Measurements from ENCODE around the gene WDR59. TPM values are rescaled to one million over a fixed set of nuclear protein-coding genes. Genes with fewer than 3 reads are reported as not detected.

Gene WDR59
- total and polyA plus RNA-seq, 5 experiments from 2014 or later = 6.9 to 130 (median 12.9) TPM

GRCh38 chr16:74942977-74943918 lies 41.7 kb downstream of the WDR59 start:
- Mint-ChIP-seq H3K4me1 (peaks cover 0 to 2% (median 0%) of the 10 kb centered on the region in 4 donors), H3K9me3 (no peaks in the 10 kb centered on the region), H3K27me3 (no peaks in the 10 kb centered on the region), H3K4me3 (no peak overlapping the region), H3K27ac (peak overlapping the region in 2 of 10 donors; percentile 14 to 70), H3K36me3 (peaks cover 4 to 87% (median 48%) of the 10 kb centered on the region in 3 donors)
- DNase-seq (no peak), ATAC-seq (no peak)
- POLR2A ChIA-PET = no interaction called here

- peak overlapping the region in 1 of 10 donors; percentile 70 for H3K27ac Mint-ChIP-seq
- ATAC-seq (no peak), DNase-seq (no peak)
- H3K36me3 Mint-ChIP-seq = peaks cover 4 to 87% (median 50%) of the 10 kb centered on the region in 3 donors
- no peak overlapping the region for H3K4me3 Mint-ChIP-seq
- no peaks in the 10 kb centered on the region for H3K9me3 Mint-ChIP-seq
- H3K4me1 Mint-ChIP-seq = no peaks in the 10 kb centered on the region
- POLR2A ChIA-PET = no interaction called here
- no peaks in the 10 kb centered on the region for H3K27me3 Mint-ChIP-seq
Measured at GRCh38 chr16:74942566-74942965, 42.4 kb downstream of the WDR59 start.

GRCh38 chr16:74939688-74940087 lies 45.2 kb downstream of the WDR59 start:
- Mint-ChIP-seq H3K9me3 (no peaks in the 10 kb centered on the region), H3K4me1 (peaks cover 0 to 1% (median 0%) of the 10 kb centered on the region in 4 donors), H3K4me3 (no peak overlapping the region), H3K27me3 (no peaks in the 10 kb centered on the region), H3K36me3 (peaks cover 4 to 85% (median 45%) of the 10 kb centered on the region in 3 donors), H3K27ac (peak overlapping the region in 1 of 10 donors; percentile 8)
- POLR2A ChIA-PET = no interaction called here
- DNase-seq = no peak
- ATAC-seq = no peak

- Mint-ChIP-seq H3K4me3 (no peak overlapping the region), H3K36me3 (peaks cover 0 to 84% (median 30%) of the 10 kb centered on the region in 3 donors), H3K9me3 (no peaks in the 10 kb centered on the region), H3K27ac (no peak overlapping the region), H3K4me1 (peaks cover 0 to 4% (median under 1%) of the 10 kb centered on the region in 4 donors), H3K27me3 (no peaks in the 10 kb centered on the region)
- DNase-seq (no peak), ATAC-seq (no peak)
- POLR2A ChIA-PET = no interaction called here
Measured at GRCh38 chr16:74936902-74937560, 47.9 kb downstream of the WDR59 start.

- ATAC-seq = no peak
- H3K36me3 Mint-ChIP-seq = peaks cover 7 to 84% (median 14%) of the 10 kb centered on the region in 3 donors
- H3K27ac Mint-ChIP-seq = no peak overlapping the region
- no peaks in the 10 kb centered on the region for H3K9me3 Mint-ChIP-seq
- H3K27me3 Mint-ChIP-seq = no peaks in the 10 kb centered on the region
- H3K4me3 Mint-ChIP-seq = no peak overlapping the region
- DNase-seq = no peak
- POLR2A ChIA-PET = no interaction called here
- peaks cover 0 to 4% (median 0%) of the 10 kb centered on the region in 4 donors for H3K4me1 Mint-ChIP-seq
Measured at GRCh38 chr16:74931445-74931844, 53.5 kb downstream of the WDR59 start.

- Mint-ChIP-seq H3K4me1 (peaks cover 0 to 4% (median 0%) of the 10 kb centered on the region in 4 donors), H3K27ac (no peak overlapping the region), H3K27me3 (no peaks in the 10 kb centered on the region), H3K4me3 (no peak overlapping the region), H3K36me3 (peaks cover 7 to 86% (median 14%) of the 10 kb centered on the region in 3 donors), H3K9me3 (no peaks in the 10 kb centered on the region)
- no peak for DNase-seq
- POLR2A ChIA-PET = no interaction called here
- no peak for ATAC-seq
Measured at GRCh38 chr16:74929636-74930035, 55.3 kb downstream of the WDR59 start.

- no peaks in the 10 kb centered on the region for H3K4me1 Mint-ChIP-seq
- no peak for ATAC-seq
- H3K27ac Mint-ChIP-seq = no peak overlapping the region
- peaks cover 14 to 87% (median 27%) of the 10 kb centered on the region in 3 donors for H3K36me3 Mint-ChIP-seq
- no peak overlapping the region for H3K4me3 Mint-ChIP-seq
- no peaks in the 10 kb centered on the region for H3K9me3 Mint-ChIP-seq
- DNase-seq = no peak
- H3K27me3 Mint-ChIP-seq = no peaks in the 10 kb centered on the region
- POLR2A ChIA-PET = no interaction called here
Measured at GRCh38 chr16:74926805-74927204, 58.1 kb downstream of the WDR59 start.

- Mint-ChIP-seq H3K27ac (no peak overlapping the region), H3K4me3 (no peak overlapping the region), H3K27me3 (no peaks in the 10 kb centered on the region), H3K9me3 (no peaks in the 10 kb centered on the region), H3K36me3 (peaks cover 10 to 87% (median 39%) of the 10 kb centered on the region in 3 donors), H3K4me1 (no peaks in the 10 kb centered on the region)
- DNase-seq (no peak), ATAC-seq (no peak)
- POLR2A ChIA-PET = no interaction called here
Measured at GRCh38 chr16:74923766-74924460, 61.0 kb downstream of the WDR59 start.

- peaks cover 23 to 88% (median 50%) of the 10 kb centered on the region in 3 donors for H3K36me3 Mint-ChIP-seq
- no peak overlapping the region for H3K4me3 Mint-ChIP-seq
- peaks cover 0 to 5% (median 0%) of the 10 kb centered on the region in 9 donors for H3K9me3 Mint-ChIP-seq
- POLR2A ChIA-PET = interaction anchor here (0.6 kb wide), 1 partner anchor 8 kb away, joined by 4 read pairs; no protein-coding TSS in a partner anchor
- H3K4me1 Mint-ChIP-seq = no peaks in the 10 kb centered on the region
- ATAC-seq = no peak
- no peaks in the 10 kb centered on the region for H3K27me3 Mint-ChIP-seq
- DNase-seq = no peak
- H3K27ac Mint-ChIP-seq = peak overlapping the region in 1 of 10 donors; percentile 33
Measured at GRCh38 chr16:74922150-74923138, 62.5 kb downstream of the WDR59 start.

- H3K27me3 Mint-ChIP-seq = no peaks in the 10 kb centered on the region
Measured at GRCh38 chr16:74921051-74921450, 63.9 kb downstream of the WDR59 start.

GRCh38 chr16:74909665-74910064 lies 75.3 kb downstream of the WDR59 start:
- peaks cover 0 to 38% (median 13%) of the 10 kb centered on the region in 9 donors for H3K9me3 Mint-ChIP-seq
- H3K27ac Mint-ChIP-seq = peak overlapping the region in 1 of 10 donors; percentile 63
- H3K36me3 Mint-ChIP-seq = peaks cover 32 to 92% (median 85%) of the 10 kb centered on the region in 3 donors
- DNase-seq (no peak), ATAC-seq (no peak)
- no peaks in the 10 kb centered on the region for H3K27me3 Mint-ChIP-seq
- POLR2A ChIA-PET = no interaction called here
- H3K4me1 Mint-ChIP-seq = peaks cover 0 to 4% (median 0%) of the 10 kb centered on the region in 4 donors
- peak overlapping the region in 1 of 10 donors; percentile 20 for H3K4me3 Mint-ChIP-seq

More at GRCh38 chr16:74921051-74921450, 63.9 kb downstream of the WDR59 start:
- peaks cover 25 to 91% (median 64%) of the 10 kb centered on the region in 3 donors for H3K36me3 Mint-ChIP-seq
- H3K4me3 Mint-ChIP-seq = no peak overlapping the region
- H3K9me3 Mint-ChIP-seq = peaks cover 0 to 9% (median 2%) of the 10 kb centered on the region in 9 donors
- peak overlapping the region in 1 of 10 donors; percentile 34 for H3K27ac Mint-ChIP-seq
- no peak for ATAC-seq
- DNase-seq = no peak
- POLR2A ChIA-PET = no interaction called here
- no peaks in the 10 kb centered on the region for H3K4me1 Mint-ChIP-seq
